Endothelial cell of umbilical vein (primary cell): Measurements from ENCODE around the gene ELAC1.

Source experiments
- CTCF ChIP-seq, 2 donors: IDR thresholded peaks; 1 replicate in 1 of 2; 2 replicates in 1 of 2; pipeline ENCODE4 v1.5.1; 2011; ENCODE audit warnings: low read length in 2 of 2, mild to moderate bottlenecking in 2 of 2, moderate library complexity in 2 of 2, control low read depth in 1 of 2, inconsistent platforms in 1 of 2, low read depth in 1 of 2; ENCODE audit not compliant: insufficient read depth in 1 of 2; ENCODE audit errors: extremely low read depth in 1 of 2
- EZH2 ChIP-seq: IDR thresholded peaks from 2 replicates; pipeline ENCODE4 v1.6.1; 2012; ENCODE audit warnings: borderline replicate concordance, low read depth, mild to moderate bottlenecking, moderate library complexity, low read length, inconsistent platforms; ENCODE audit not compliant: severe bottlenecking
- GATA2 ChIP-seq: IDR thresholded peaks from 2 replicates; pipeline ENCODE4 v1.7.0; 2011; ENCODE audit warnings: low read depth, mild to moderate bottlenecking, moderate library complexity, mixed read lengths, low read length; ENCODE audit not compliant: insufficient read length, insufficient read depth
- JUN ChIP-seq: IDR thresholded peaks from 2 replicates; pipeline ENCODE4 v1.6.1; 2011; ENCODE audit warnings: borderline replicate concordance, low read depth; ENCODE audit not compliant: insufficient read length, insufficient read depth
- MYC ChIP-seq: IDR thresholded peaks from one replicate; pipeline ENCODE4 v1.6.1; 2011; ENCODE audit warnings: mild to moderate bottlenecking, low read depth, low read length
- POLR2A ChIP-seq: IDR thresholded peaks from 2 replicates; pipeline ENCODE4 v1.6.1; 2012; ENCODE audit warnings: low read depth, mild to moderate bottlenecking, control low read depth, low read length
- POLR2AphosphoS5 ChIP-seq: IDR thresholded peaks from 2 replicates; pipeline ENCODE4 v1.6.1; 2012; ENCODE audit warnings: low read depth, mild to moderate bottlenecking, control low read depth, low read length, moderate library complexity; ENCODE audit not compliant: insufficient read depth

- TF ChIP-seq POLR2A (no peak), JUN (no peak), CTCF (IDR thresholded peaks at IDR 0.05; ENCODE audit: extremely low read depth in 1 of 2, insufficient read depth in 1 of 2, low read depth in 1 of 2, low read length in 2 of 2) (no peak), POLR2AphosphoS5 (no peak), MYC (no peak), EZH2 (no peak), GATA2 (no peak)
Observed at GRCh38 chr18:50950626-50951025, 17.2 kb upstream of the ELAC1 start.
